AG09319 (cell line): ENCODE measurements around the gene CDC37L1.

Experiments
- DNase-seq: peaks from one replicate; pipeline ENCODE4 v3.0.0-alpha.2; 2010; ENCODE audit warnings: low read depth; ENCODE audit errors: extremely low read depth
- CTCF ChIP-seq: IDR thresholded peaks from 2 replicates; pipeline ENCODE4 v1.5.1; 2011; ENCODE audit warnings: low read depth, mild to moderate bottlenecking, inconsistent platforms, low read length, moderate library complexity

Gene CDC37L1

GRCh38 chr9:4662989-4663792, 16.2 kb upstream of the CDC37L1 start:
- no peak for DNase-seq
- no peak for TF ChIP-seq CTCF

GRCh38 chr9:4663956-4664355, 15.4 kb upstream of the CDC37L1 start:
- DNase-seq = no peak
- no peak for TF ChIP-seq CTCF

GRCh38 chr9:4665357-4665756, 14.0 kb upstream of the CDC37L1 start:
- no peak for TF ChIP-seq CTCF
- DNase-seq = no peak

- TF ChIP-seq CTCF = peak; percentile 12
- DNase-seq = no peak
Measured at GRCh38 chr9:4666042-4666699, 13.2 kb upstream of the CDC37L1 start, which contains the start of gene SPATA6L. Gene SPATA6L, minus strand, starts transcription at chr9:4666480. Its CDS starts 230 bp downstream, at chr9:4666250.

- TF ChIP-seq CTCF = no peak
Measured at GRCh38 chr9:4667681-4668080, 11.7 kb upstream of the CDC37L1 start.

GRCh38 chr9:4668604-4669003, 10.8 kb upstream of the CDC37L1 start:
- no peak for DNase-seq
- TF ChIP-seq CTCF = no peak

More at GRCh38 chr9:4667681-4668080, 11.7 kb upstream of the CDC37L1 start:
- no peak for DNase-seq

GRCh38 chr9:4669890-4670289, 9.5 kb upstream of the CDC37L1 start:
- no peak for TF ChIP-seq CTCF
- DNase-seq = no peak
